ENCODE results near the gene MED15.

MED15 gene

DNA sequence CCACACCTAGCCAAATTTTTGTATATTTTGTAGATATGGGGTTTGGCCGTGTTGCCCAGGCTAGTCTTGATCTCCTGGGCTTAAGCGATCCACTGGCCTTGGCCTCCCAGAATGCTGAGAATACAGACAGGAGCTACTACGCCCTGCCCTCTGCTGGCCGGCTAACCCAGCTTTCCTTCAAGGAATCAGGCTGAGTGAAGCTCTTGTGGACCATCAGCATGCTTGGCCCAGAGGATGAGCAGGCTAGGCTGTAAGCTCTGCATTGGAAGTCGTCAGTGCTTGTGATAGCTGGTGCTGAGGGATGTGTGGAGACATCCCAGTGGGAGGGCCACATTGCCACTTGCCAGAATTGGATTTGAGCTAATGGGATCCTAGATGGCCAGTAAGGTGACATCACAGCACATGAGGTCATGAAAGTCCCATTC lies 60.6 kb downstream of the MED15 start:
- in situ Hi-C loops (cut with HindIII; ENCODE audit: low pct_ligation_motif_present, low sequenced_read_pairs): no loop called here
- Histone ChIP-seq H3K36me3 (replicated peaks) (peaks cover 80% of the 10 kb centered on the region), H3K27me3 (replicated peaks) (no peaks in the 10 kb centered on the region), H3K4me3 (ENCODE audit: low read depth, low read length) (no peak overlapping the region), H3K27ac (peak overlapping the region; percentile 72)
- TF ChIP-seq, protein P1, sequence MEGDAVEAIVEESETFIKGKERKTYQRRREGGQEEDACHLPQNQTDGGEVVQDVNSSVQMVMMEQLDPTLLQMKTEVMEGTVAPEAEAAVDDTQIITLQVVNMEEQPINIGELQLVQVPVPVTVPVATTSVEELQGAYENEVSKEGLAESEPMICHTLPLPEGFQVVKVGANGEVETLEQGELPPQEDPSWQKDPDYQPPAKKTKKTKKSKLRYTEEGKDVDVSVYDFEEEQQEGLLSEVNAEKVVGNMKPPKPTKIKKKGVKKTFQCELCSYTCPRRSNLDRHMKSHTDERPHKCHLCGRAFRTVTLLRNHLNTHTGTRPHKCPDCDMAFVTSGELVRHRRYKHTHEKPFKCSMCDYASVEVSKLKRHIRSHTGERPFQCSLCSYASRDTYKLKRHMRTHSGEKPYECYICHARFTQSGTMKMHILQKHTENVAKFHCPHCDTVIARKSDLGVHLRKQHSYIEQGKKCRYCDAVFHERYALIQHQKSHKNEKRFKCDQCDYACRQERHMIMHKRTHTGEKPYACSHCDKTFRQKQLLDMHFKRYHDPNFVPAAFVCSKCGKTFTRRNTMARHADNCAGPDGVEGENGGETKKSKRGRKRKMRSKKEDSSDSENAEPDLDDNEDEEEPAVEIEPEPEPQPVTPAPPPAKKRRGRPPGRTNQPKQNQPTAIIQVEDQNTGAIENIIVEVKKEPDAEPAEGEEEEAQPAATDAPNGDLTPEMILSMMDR (IDR thresholded peaks at IDR 0.05; ENCODE audit: low read depth, low read length, missing control alignments): peak; percentile 80
- peak; percentile 35 for DNase-seq

GRCh38 chr22:20568502-20569058 lies 61.2 kb downstream of the MED15 start:
- Histone ChIP-seq H3K27me3 (replicated peaks) (no peaks in the 10 kb centered on the region), H3K36me3 (replicated peaks) (peaks cover 83% of the 10 kb centered on the region), H3K27ac (peak overlapping the region; percentile 72), H3K4me3 (ENCODE audit: low read depth, low read length) (no peak overlapping the region)
- in situ Hi-C loops (cut with HindIII; ENCODE audit: low pct_ligation_motif_present, low sequenced_read_pairs): no loop called here
- TF ChIP-seq, protein P1 (IDR thresholded peaks at IDR 0.05; ENCODE audit: low read depth, low read length, missing control alignments): no peak
- no peak for DNase-seq

DNA sequence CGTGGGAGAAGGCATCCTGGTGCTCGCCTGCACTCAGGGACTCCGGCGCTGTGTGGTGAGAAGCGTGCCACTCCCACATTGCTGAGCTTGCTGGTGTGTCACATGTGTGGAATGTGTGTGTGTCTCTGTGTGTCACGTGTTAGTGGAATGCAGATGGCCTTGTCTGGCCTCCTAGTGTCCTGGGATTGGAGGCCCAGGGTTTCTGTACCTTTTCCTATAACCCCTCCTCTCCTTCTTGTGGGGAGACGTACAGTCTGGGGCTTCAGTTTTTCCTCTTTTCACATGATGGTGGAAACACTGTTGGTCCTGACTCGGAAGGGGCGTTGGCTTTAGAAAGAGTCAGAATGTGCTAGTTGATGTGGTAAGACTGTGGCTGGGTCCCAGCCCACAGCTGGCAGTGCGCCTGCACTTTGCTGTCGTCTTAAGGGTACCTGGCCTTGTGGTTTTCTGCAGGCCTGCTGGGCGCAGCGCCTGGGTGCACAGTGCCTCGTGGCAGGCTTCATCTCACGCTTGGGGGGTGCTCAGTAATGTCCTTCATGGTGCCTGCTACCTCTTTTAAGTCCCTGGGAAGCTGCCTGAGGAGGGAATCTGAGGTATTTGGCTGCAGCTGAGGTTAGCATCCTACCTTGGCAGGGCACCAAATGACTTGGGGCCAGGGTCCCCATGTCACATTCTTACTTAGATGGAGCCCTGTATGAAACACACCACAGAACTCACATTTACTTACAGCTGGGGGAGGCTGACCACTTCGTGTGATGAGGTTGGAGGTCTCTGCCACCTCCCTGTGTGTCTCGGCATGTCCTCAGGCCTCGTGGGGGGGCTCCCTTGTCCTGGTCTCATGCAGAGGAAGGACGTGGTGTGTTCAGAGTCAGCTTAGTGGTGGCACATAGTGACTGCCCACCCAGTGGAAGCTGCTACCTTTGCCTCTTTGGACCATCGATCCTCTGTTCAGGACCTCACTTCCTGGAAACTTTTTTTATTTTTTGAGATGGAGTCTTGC lies 61.9 kb downstream of the MED15 start:
- in situ Hi-C loops (cut with HindIII; ENCODE audit: low pct_ligation_motif_present, low sequenced_read_pairs): no loop called here
- Histone ChIP-seq H3K36me3 (replicated peaks) (peaks cover 87% of the 10 kb centered on the region), H3K4me3 (ENCODE audit: low read depth, low read length) (no peak overlapping the region), H3K27ac (peak overlapping the region; percentile 72), H3K27me3 (replicated peaks) (no peaks in the 10 kb centered on the region)
- peak; percentile 97 for DNase-seq
- TF ChIP-seq, protein P1 (IDR thresholded peaks at IDR 0.05; ENCODE audit: low read depth, low read length, missing control alignments): no peak

DNA sequence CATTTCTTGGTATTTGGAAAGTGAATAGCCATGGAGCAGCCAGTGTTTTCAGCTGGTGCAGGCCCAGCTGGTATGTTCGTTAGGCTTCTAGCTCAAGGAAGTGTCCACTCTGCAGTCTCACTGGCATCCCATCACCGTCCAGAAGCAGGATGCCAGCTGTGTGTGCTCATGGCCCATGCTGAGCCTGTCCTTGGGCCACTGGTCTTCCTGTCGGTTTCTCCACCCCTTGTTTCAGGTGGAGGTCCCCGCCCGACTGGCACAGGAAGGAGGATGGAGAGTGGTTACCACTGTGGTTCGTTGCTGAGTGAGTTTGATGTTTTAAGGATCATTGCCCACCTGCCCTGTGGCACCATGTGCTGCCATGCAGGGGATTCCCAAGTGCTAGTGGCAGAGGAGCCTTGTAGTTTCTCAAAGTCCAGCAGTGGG lies 63.7 kb downstream of the MED15 start:
- H3K27ac ChIP-seq: peak overlapping the region; percentile 11
- TF ChIP-seq, protein P1 (IDR thresholded peaks at IDR 0.05; ENCODE audit: low read depth, low read length, missing control alignments): no peak
- no peaks in the 10 kb centered on the region for H3K27me3 ChIP-seq (replicated peaks)
- H3K4me3 ChIP-seq (ENCODE audit: low read depth, low read length): no peak overlapping the region
- peaks cover 87% of the 10 kb centered on the region for H3K36me3 ChIP-seq (replicated peaks)
- in situ Hi-C loops (cut with HindIII; ENCODE audit: low pct_ligation_motif_present, low sequenced_read_pairs): no loop called here
- no peak for DNase-seq

DNA sequence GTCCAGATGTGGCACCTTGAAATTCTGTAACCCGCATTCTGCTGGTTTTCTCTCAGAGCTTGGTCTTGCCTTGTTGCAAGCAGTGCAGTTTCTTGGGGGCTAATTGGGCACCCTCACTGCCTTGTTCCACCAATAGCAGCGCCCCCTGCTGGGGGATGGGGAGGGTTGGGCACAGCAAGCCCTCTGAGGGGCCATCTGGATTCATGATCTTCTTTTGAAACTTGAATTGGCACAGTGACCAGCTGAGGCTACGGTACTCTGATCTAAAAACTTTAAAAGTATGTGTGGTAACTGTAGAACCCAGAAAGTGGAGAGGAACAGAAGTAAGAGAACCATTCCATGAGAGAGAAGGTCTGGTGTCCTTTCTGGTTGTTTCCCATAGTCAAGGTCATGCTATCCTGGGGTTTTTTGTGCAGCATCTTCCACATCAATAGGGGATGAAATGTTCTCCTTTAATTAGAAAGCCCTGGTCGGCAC lies 64.2 kb downstream of the MED15 start:
- no peaks in the 10 kb centered on the region for H3K27me3 ChIP-seq (replicated peaks)
- H3K27ac ChIP-seq: no peak overlapping the region
- peaks cover 87% of the 10 kb centered on the region for H3K36me3 ChIP-seq (replicated peaks)
- no peak for DNase-seq
- in situ Hi-C loops (cut with HindIII; ENCODE audit: low pct_ligation_motif_present, low sequenced_read_pairs): no loop called here
- H3K4me3 ChIP-seq (ENCODE audit: low read depth, low read length): no peak overlapping the region
- TF ChIP-seq, protein P1 (IDR thresholded peaks at IDR 0.05; ENCODE audit: low read depth, low read length, missing control alignments): peak; percentile 87

All from brain microvascular endothelial cell (primary cell).